Vagina (tissue), 2 donors: ENCODE results near the gene TUBA4B. TPM values are rescaled to one million over a fixed set of nuclear protein-coding genes. Genes with fewer than 3 reads are reported as not detected.
"Not testable (repeated sequence)": the region's sequence is repeated elsewhere in the genome, so short reads cannot be mapped to it uniquely, and the experiment has no call there.

ENCODE experiments used
- DNase-seq, 2 donors: peaks; one replicate each; pipeline ENCODE4 v3.0.0-alpha.2; 2017; ENCODE audit errors: extremely low spot score in 2 of 2
- H3K27ac ChIP-seq: fragments of 200-600 bp; sonication (generic); one replicate; pipeline ENCODE4 v1.5.1; 2019
- H3K27me3 ChIP-seq: fragments of 200-600 bp; sonication (generic); one replicate; pipeline ENCODE4 v1.5.1; 2019
- H3K36me3 ChIP-seq, 2 donors: fragments of 200-600 bp; sonication (generic); one replicate each; pipeline ENCODE4 v1.5.1; 2017 to 2019
- H3K4me1 ChIP-seq: fragments of 200-600 bp; sonication (generic); one replicate; pipeline ENCODE4 v1.5.1; 2019
- H3K4me3 ChIP-seq, 2 donors: fragments of 200-600 bp; sonication (generic); 1 replicate in 1 of 2; 2 replicates in 1 of 2; pipeline ENCODE4 v1.5.1; 2016 to 2019
- H3K9me3 ChIP-seq: fragments of 200-600 bp; sonication (generic); one replicate; pipeline ENCODE4 v1.5.1; 2019
- POLR2A ChIP-seq, 2 donors: fragments of 450-650 bp; IDR thresholded peaks; one replicate each; pipeline ENCODE4 v1.6.1; 2017; ENCODE audit warnings: antibody characterized with exemption in 2 of 2, mild to moderate bottlenecking in 2 of 2, moderate library complexity in 2 of 2
- POLR2AphosphoS5 ChIP-seq, 2 donors: sonication (generic); formaldehyde crosslinking; IDR thresholded peaks; one replicate each; pipeline ENCODE4 v1.9.0; 2017; ENCODE audit warnings: antibody characterized with exemption in 2 of 2, mild to moderate bottlenecking in 2 of 2, low read depth in 1 of 2; ENCODE audit not compliant: insufficient read depth in 1 of 2
- intact Hi-C: fragments of 100-400 bp; cut with DNase I; formaldehyde crosslinking; loops from one replicate; pipeline ENCODE4 v1.15.1; 2023
- total RNA-seq: library from RNA; depleted of rRNA; stranded (reverse); fragments of >200 nt; gene quantifications from one replicate; pipeline ENCODE4 v1.2.3, GENCODE V29; 2016
- TF ChIP-seq, protein P1 (sequence below), 3 experiments: fragments of 450-650 bp in 2 of 3; fragments of 200-600 bp in 1 of 3; sonication (generic) in 1 of 3; IDR thresholded peaks; one replicate each; pipeline ENCODE4 v1.5.1; 2017 to 2019; ENCODE audit warnings: antibody characterized with exemption in 3 of 3, mild to moderate bottlenecking in 2 of 3, moderate library complexity in 2 of 3

Gene TUBA4B
- total RNA-seq, 1 donor from 2014 or later = not detected

DNA sequence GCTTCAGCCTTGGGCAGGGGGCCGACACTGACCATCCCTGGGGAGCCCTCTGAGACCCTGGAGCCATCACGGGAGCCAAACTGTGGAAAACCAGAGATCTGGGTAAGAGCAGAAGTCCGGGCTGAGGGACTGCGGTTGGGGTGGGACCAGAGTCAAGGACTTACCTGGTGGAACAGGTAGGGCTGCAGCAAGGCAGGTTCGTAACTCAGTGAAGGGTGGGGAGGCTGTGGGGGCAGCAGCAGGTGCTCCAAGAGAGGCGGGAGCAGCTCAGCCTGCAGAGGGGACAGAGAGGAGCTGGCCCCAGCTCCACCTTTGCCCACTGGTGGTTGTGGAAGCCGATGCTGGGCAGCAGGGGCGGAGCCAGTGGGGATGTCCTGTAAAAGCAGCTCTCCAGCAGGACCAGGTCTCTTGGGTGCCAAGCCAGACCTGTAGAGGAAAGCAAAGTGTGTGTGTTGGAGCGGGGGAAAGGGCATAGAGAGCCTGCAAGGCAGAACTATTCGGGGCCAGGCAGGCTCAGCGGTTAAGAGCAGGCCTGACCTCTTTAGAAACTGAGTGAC, 49.4 kb downstream of the TUBA4B start:
- intact Hi-C loops = no loop called here
- no peak for DNase-seq
- Histone ChIP-seq H3K9me3 (no peaks in the 10 kb centered on the region), H3K36me3 (no peaks in the 10 kb centered on the region), H3K4me3 (no peak overlapping the region), H3K4me1 (no peaks in the 10 kb centered on the region), H3K27me3 (no peaks in the 10 kb centered on the region), H3K27ac (no peak overlapping the region)
- TF ChIP-seq, protein P1, sequence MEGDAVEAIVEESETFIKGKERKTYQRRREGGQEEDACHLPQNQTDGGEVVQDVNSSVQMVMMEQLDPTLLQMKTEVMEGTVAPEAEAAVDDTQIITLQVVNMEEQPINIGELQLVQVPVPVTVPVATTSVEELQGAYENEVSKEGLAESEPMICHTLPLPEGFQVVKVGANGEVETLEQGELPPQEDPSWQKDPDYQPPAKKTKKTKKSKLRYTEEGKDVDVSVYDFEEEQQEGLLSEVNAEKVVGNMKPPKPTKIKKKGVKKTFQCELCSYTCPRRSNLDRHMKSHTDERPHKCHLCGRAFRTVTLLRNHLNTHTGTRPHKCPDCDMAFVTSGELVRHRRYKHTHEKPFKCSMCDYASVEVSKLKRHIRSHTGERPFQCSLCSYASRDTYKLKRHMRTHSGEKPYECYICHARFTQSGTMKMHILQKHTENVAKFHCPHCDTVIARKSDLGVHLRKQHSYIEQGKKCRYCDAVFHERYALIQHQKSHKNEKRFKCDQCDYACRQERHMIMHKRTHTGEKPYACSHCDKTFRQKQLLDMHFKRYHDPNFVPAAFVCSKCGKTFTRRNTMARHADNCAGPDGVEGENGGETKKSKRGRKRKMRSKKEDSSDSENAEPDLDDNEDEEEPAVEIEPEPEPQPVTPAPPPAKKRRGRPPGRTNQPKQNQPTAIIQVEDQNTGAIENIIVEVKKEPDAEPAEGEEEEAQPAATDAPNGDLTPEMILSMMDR (IDR thresholded peaks at IDR 0.05) = no peak
- TF ChIP-seq POLR2AphosphoS5 (IDR thresholded peaks at IDR 0.05; ENCODE audit: insufficient read depth in 1 of 2, low read depth in 1 of 2) = no peak
- no peak for TF ChIP-seq POLR2A (IDR thresholded peaks at IDR 0.05)

DNA sequence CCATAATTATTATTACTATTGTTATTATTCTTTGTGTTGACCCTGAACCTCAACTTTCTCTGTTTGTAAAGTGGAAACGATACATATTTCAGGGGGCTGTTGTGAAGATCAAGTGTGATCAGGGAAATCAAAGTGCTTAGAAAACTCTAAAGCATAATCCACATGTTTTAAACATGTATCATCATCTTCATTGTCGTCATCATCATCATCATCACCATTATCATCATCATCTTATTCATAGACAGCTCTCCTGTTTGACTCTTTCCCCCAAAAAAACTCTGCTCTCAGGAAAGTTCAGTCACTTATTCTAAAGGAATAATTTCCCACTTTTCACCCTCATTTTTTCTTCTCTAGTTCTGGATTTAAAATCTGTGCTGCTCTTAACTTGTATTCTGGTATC, 51.2 kb downstream of the TUBA4B start:
- no peaks in the 10 kb centered on the region for H3K27me3 ChIP-seq

DNA sequence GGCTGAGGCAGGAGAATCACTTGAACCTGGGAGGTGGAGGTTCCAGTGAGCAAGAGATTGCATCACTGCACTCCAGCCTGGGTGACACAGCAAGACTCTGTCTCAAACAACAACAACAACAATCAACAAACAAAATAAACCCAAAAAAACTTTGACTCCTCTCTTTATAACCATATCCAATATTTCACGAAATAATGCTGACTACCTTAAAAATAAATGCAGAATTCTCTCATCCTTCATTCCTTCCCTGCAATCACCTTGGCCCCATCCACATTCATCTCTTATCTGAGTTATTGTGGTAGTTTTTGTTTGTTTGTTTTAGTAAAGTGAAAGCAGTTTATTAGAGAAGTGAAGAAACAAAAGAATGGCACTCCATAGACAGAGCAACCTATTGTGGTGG, 53.0 kb downstream of the TUBA4B start:
- DNase-seq = no peak
- Histone ChIP-seq H3K27ac (no peak overlapping the region), H3K4me1 (no peaks in the 10 kb centered on the region), H3K27me3 (no peaks in the 10 kb centered on the region), H3K36me3 (no peaks in the 10 kb centered on the region), H3K9me3 (no peaks in the 10 kb centered on the region), H3K4me3 (no peak overlapping the region)
- intact Hi-C loops = no loop called here
- no peak for TF ChIP-seq POLR2A (IDR thresholded peaks at IDR 0.05)
- TF ChIP-seq POLR2AphosphoS5 (IDR thresholded peaks at IDR 0.05; ENCODE audit: insufficient read depth in 1 of 2, low read depth in 1 of 2) = no peak
- TF ChIP-seq, protein P1 (IDR thresholded peaks at IDR 0.05) = no peak

More for the DNA sequence above, 51.2 kb downstream of the TUBA4B start:
- DNase-seq = no peak
- no peak for TF ChIP-seq POLR2AphosphoS5 (IDR thresholded peaks at IDR 0.05; ENCODE audit: insufficient read depth in 1 of 2, low read depth in 1 of 2)
- TF ChIP-seq POLR2A (IDR thresholded peaks at IDR 0.05) = no peak
- TF ChIP-seq, protein P1 (IDR thresholded peaks at IDR 0.05) = no peak
- Histone ChIP-seq H3K27ac (no peak overlapping the region), H3K36me3 (no peaks in the 10 kb centered on the region), H3K4me3 (no peak overlapping the region), H3K4me1 (no peaks in the 10 kb centered on the region), H3K9me3 (no peaks in the 10 kb centered on the region)
- intact Hi-C loops = no loop called here

DNA sequence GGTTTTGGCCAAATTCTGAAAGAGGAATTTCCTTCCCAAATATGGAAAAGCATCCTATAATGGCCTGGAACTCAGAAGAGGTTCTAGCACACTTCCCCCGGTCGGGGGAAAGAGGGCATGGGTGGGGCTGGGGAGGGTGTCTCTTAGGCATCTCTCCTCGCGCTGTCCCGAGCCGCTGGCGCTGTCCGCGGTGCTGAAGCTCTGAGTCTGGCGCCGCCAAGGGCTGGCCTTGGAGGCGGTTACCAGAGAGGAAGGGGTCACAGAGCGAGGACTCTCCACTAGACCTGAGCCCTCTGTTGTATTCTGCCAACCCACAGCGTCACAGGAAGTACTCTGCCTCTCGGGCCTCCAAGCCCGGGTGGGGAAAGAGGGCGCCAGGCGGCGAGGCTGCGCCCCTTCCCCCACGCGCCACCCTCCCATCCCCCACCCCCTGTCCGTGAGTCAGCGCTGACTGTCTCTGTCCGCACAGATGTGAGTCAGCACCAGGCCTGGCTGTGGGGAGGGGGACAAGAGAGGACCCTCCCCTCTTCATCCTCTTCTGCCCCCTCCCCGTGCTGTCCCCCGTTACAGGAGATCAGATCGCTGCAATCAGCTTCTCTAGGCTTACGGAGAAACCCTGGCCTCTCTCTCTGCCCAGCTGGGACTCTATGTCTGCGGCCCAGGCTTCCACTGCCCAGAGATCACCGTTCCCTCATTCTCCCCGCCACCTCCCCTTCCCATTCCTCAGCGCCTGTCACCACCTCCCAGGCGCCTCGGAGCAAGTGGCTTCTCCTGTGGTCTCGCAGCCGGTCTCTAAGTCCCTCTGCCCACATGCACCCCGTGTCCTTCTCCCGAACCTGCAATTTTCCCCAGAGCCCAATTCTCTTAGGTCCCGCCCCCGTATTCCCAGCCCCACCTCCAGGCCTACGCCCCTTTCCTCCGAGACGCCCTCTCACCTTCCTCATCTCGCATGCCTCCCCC, 55.4 kb downstream of the TUBA4B start:
- Histone ChIP-seq H3K27ac (no peak overlapping the region), H3K9me3 (no peaks in the 10 kb centered on the region), H3K4me1 (no peaks in the 10 kb centered on the region), H3K27me3 (no peaks in the 10 kb centered on the region), H3K4me3 (no peak overlapping the region), H3K36me3 (no peaks in the 10 kb centered on the region)
- peak in 1 of 2 donors; percentile 19 for TF ChIP-seq POLR2AphosphoS5 (IDR thresholded peaks at IDR 0.05; ENCODE audit: insufficient read depth in 1 of 2, low read depth in 1 of 2)
- no peak for TF ChIP-seq POLR2A (IDR thresholded peaks at IDR 0.05)
- DNase-seq = no peak
- intact Hi-C loops = no loop called here

DNA sequence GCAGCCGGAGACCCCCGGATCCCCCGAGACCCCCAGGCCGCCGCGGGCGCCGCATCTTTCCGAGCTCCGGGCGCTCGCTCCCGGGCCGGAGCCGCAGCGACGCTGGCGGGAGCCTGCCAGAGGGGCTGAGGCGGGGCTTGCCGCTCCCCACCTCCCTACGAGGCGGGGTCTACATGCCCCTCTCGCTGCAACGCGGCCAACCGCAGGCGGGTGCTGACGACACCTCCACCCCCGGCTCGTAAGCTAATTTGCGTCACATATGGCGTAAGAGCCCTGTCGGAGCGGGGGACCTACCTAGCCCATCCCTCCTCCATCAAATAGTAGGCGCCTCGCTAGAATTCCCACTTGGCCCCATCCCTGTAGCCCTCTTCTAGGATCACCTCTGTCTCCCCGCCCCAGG, 56.2 kb downstream of the TUBA4B start, which contains the start of gene PTPRN:
Gene PTPRN, minus strand, starts transcription at position 124 of the 400 bp plus-strand sequence. Its CDS starts 69 bp downstream, at position 55.
- DNase-seq = no peak
- Histone ChIP-seq H3K9me3 (no peaks in the 10 kb centered on the region), H3K27me3 (no peaks in the 10 kb centered on the region), H3K36me3 (no peaks in the 10 kb centered on the region), H3K4me3 (no peak within 1 kb of the TSS), H3K27ac (no peak within 1 kb of the TSS), H3K4me1 (no peaks in the 10 kb centered on the region)
- TF ChIP-seq POLR2AphosphoS5 (IDR thresholded peaks at IDR 0.05; ENCODE audit: insufficient read depth in 1 of 2, low read depth in 1 of 2) = no peak
- no peak for TF ChIP-seq POLR2A (IDR thresholded peaks at IDR 0.05)
- TF ChIP-seq, protein P1 (IDR thresholded peaks at IDR 0.05) = no peak
- intact Hi-C loops = no loop called here

DNA sequence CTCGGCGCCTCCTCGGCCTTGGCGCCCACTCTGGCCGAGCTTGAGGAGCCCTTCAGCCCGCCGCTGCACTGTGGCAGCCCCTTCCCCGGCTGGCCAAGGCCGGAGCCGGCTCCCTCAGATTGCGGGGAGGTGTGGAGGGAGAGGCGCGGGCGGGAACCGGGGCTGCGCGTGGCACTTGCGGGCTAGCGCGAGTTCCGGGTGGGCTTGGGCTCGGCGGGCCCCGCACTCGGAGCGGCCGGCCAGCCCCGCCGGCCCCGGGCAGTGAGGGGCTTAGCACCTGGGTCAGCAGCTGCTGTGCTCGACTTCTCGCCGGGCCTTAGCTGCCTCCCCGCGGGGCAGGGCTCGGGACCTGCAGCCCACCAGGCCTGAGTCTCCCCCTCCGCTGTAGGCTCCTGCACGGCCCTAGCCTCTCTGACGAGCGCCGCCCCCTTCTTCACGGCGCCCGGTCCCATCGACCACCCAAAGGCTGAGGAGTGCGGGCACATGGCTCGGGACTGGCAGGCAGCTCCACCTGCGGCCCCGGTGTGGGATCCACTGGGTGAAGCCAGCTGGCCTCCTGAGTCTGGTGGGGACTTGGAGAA, 59.7 kb downstream of the TUBA4B start:
- H3K9me3 ChIP-seq, H3K36me3 ChIP-seq, H3K4me1 ChIP-seq, H3K4me3 ChIP-seq, DNase-seq, intact Hi-C loops, H3K27me3 ChIP-seq, H3K27ac ChIP-seq: not testable (repeated sequence)
